T-cell (primary cell): ENCODE results near the gene FSTL4. TPM values are rescaled to one million over a fixed set of nuclear protein-coding genes. Genes with fewer than 3 reads are reported as not detected.

Experiments
- ATAC-seq, 4 experiments: fragments of 200-7000 bp in 3 of 4; fragments of 150-1000 bp in 1 of 4; cut with Tn5 transposase; replicated peaks in 1 of 4; 1 replicate in 3 of 4; 2 replicates in 1 of 4; pipeline ENCODE4 v1.10.0; 2021; ENCODE audit warnings: moderate library complexity in 3 of 4, mild to moderate bottlenecking in 2 of 4, moderate number of reproducible peaks in 1 of 4
- CTCF ChIA-PET, 2 donors: fragments of 300-600 bp; sonication (Branson Sonifier 250); formaldehyde crosslinking; loops; one replicate each; lab custom pipeline; 2022; ENCODE audit warnings: antibody characterized with exemption in 2 of 2; lab: Charles Lee
- POLR2A ChIA-PET, 2 donors: fragments of 300-600 bp; sonication (Branson Sonifier 250); formaldehyde crosslinking; loops; one replicate each; lab custom pipeline; 2022; ENCODE audit warnings: antibody characterized with exemption in 2 of 2; lab: Charles Lee
- DNase-seq, 35 experiments: peaks; one replicate each; pipeline versions ENCODE4 v3.0.0 to v3.0.0-alpha.2; 2013 to 2023
- H3K27ac ChIP-seq: one replicate; pipeline ENCODE4 v1.5.1; 2013; ENCODE audit warnings: low read length
- H3K27me3 ChIP-seq, 2 experiments: replicated peaks in 1 of 2; 1 replicate in 1 of 2; 2 replicates in 1 of 2; pipeline versions ENCODE4 v1.6.1 to v1.7.0; 2013; ENCODE audit warnings: low read length in 1 of 2, mixed read lengths in 1 of 2; ENCODE audit not compliant: control insufficient read depth in 2 of 2, insufficient read depth in 2 of 2; ENCODE audit errors: extremely low read depth in 1 of 2
- H3K36me3 ChIP-seq, 2 donors: 1 replicate in 1 of 2; 2 replicates in 1 of 2; pipeline versions ENCODE4 v1.6.1 to v1.7.0; 2013; ENCODE audit warnings: low read length in 1 of 2; ENCODE audit not compliant: control insufficient read depth in 2 of 2, insufficient read depth in 1 of 2; ENCODE audit errors: extremely low read depth in 1 of 2
- H3K4me1 ChIP-seq, 2 experiments: 1 replicate in 1 of 2; 2 replicates in 1 of 2; pipeline versions ENCODE4 v1.6.1 to v1.7.0; 2013; ENCODE audit warnings: low read length in 2 of 2, mixed read lengths in 1 of 2; ENCODE audit not compliant: insufficient read depth in 2 of 2, control insufficient read depth in 1 of 2; ENCODE audit errors: extremely low read depth in 1 of 2
- H3K4me3 ChIP-seq, 2 donors: 1 replicate in 1 of 2; 2 replicates in 1 of 2; pipeline versions ENCODE4 v1.5.1 to v1.7.0; 2013; ENCODE audit warnings: mild to moderate bottlenecking in 2 of 2, low read length in 1 of 2, moderate library complexity in 1 of 2; ENCODE audit not compliant: control insufficient read depth in 1 of 2; ENCODE audit errors: extremely low read depth in 1 of 2
- H3K9me3 ChIP-seq: 2 replicates; pipeline ENCODE4 v1.7.0; 2013
- H3K27ac Mint-ChIP-seq, 2 donors: one replicate each; pipeline ENCODE4 v1.8.0; 2020 to 2021; ENCODE audit warnings: mild to moderate bottlenecking in 2 of 2, mixed read lengths in 2 of 2
- H3K27me3 Mint-ChIP-seq, 2 donors: one replicate each; pipeline ENCODE4 v1.8.0; 2021 to 2022; ENCODE audit warnings: mixed read lengths in 2 of 2
- H3K36me3 Mint-ChIP-seq: one replicate; pipeline ENCODE4 v1.8.0; 2021; ENCODE audit warnings: mixed read lengths
- H3K4me1 Mint-ChIP-seq, 3 donors: one replicate each; pipeline ENCODE4 v1.8.0; 2020 to 2022; ENCODE audit warnings: mixed read lengths in 3 of 3, mild to moderate bottlenecking in 1 of 3
- H3K4me3 Mint-ChIP-seq, 3 donors: one replicate each; pipeline ENCODE4 v1.8.0; 2020 to 2022; ENCODE audit warnings: mild to moderate bottlenecking in 3 of 3, mixed read lengths in 3 of 3, moderate library complexity in 3 of 3
- H3K9me3 Mint-ChIP-seq, 3 donors: one replicate each; pipeline ENCODE4 v1.8.0; 2020 to 2022; ENCODE audit warnings: mixed read lengths in 3 of 3
- WGBS: methylation state at CpG from one replicate; pipeline ENCODE4 v1.1.5; 2013; ENCODE audit warnings: missing lambda C conversion rate; ENCODE audit not compliant: insufficient coverage; 5-methylcytosine and 5-hydroxymethylcytosine counted together
- total RNA-seq, 35 experiments: library from RNA in 6 of 35; stranded (reverse) in 6 of 35; fragments of 120-200 nt in 1 of 35; gene quantifications; one replicate each; pipeline versions ENCODE4 v1.2.1 to v1.2.4 and lab custom pipeline; 2013 to 2026

The FSTL4 gene
- total RNA-seq, 5 donors from 2014 or later (not counting 1 experiment from before 2014, with no cell fraction given), result 1.6 TPM; not detected in 3

DNA sequence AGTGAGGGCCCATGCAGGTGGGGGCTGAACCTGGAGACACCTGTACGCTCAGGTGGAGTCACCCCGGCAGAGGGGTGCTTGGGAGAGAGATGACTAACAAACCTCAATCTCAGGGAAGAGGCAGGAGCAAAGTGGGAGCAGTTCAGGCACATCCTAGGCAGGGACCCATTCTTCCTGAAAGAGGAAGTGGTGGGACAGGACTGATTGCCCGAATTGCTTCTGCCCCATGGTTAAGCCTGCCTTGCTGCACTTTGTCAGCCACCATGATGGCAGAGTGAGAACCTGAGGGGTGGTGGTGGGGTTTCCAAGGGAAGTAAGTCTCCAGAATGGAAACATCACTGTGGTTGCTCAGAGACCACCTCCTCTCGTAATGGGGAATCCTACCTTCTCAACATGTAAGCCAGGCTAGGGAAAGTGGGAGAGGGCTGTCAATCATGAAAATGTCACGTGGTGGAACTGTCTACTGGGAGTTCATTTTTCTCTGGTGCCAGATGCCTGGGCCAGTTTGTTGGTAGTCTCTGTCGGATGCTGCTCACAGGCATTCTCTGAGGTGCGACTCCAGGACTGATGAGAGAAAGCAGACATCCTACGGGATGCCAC lies 410.2 kb downstream of the FSTL4 start:
- H3K4me1 ChIP-seq, result no peaks in the 10 kb centered on the region
- DNase-seq (no peak), ATAC-seq (no peak)
- no peaks in the 10 kb centered on the region for H3K36me3 ChIP-seq
- no peaks in the 10 kb centered on the region for H3K9me3 ChIP-seq
- CTCF ChIA-PET, result no interaction called here
- POLR2A ChIA-PET, result no interaction called here
- no peaks in the 10 kb centered on the region for H3K4me1 Mint-ChIP-seq
- H3K27me3 ChIP-seq, result peaks cover 0 to 12% of the 10 kb centered on the region in 2 experiments
- 92% methylated on average over 6 of the region's 8 CpGs for WGBS
- no peaks in the 10 kb centered on the region for H3K36me3 Mint-ChIP-seq
- no peaks in the 10 kb centered on the region for H3K9me3 Mint-ChIP-seq
- no peak overlapping the region for H3K4me3 Mint-ChIP-seq
- no peak overlapping the region for H3K27ac ChIP-seq
- no peak overlapping the region for H3K27ac Mint-ChIP-seq
- no peak overlapping the region for H3K4me3 ChIP-seq
- H3K27me3 Mint-ChIP-seq, result peaks cover 2 to 4% of the 10 kb centered on the region in 2 donors

DNA sequence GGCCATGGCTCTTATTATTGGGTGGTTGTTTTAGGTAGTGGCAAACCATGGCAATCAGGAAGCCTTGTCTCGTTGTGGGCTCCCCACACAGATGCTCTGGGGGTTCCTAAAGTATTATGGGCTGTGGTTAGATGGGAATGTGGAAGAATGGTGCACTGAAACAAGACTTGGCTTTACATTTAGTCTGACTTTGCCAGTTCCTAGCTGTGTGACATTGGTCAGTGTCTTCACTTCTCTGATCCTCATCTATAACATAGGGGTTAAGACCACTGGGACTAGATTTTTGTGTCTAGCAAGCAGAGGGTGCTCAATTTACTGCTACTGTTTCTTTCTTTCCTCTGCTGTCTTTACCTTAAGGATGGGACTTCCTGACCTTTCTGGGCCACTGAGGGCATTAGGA lies 411.0 kb downstream of the FSTL4 start:
- no peaks in the 10 kb centered on the region for H3K9me3 Mint-ChIP-seq
- peaks cover 2 to 4% of the 10 kb centered on the region in 2 donors for H3K27me3 Mint-ChIP-seq
- POLR2A ChIA-PET, result no interaction called here
- no peak for DNase-seq
- no peaks in the 10 kb centered on the region for H3K4me1 Mint-ChIP-seq
- 67% methylated on average over 1 of the region's 1 CpG for WGBS
- H3K36me3 ChIP-seq, result no peaks in the 10 kb centered on the region
- no peak overlapping the region for H3K27ac Mint-ChIP-seq
- H3K4me3 ChIP-seq, result no peak overlapping the region
- peaks cover 0 to 14% of the 10 kb centered on the region in 2 experiments for H3K27me3 ChIP-seq
- H3K27ac ChIP-seq, result no peak overlapping the region
- no peaks in the 10 kb centered on the region for H3K9me3 ChIP-seq
- H3K4me1 ChIP-seq, result no peaks in the 10 kb centered on the region
- ATAC-seq, result no peak
- CTCF ChIA-PET, result no interaction called here
- H3K36me3 Mint-ChIP-seq, result no peaks in the 10 kb centered on the region
- H3K4me3 Mint-ChIP-seq, result no peak overlapping the region

DNA sequence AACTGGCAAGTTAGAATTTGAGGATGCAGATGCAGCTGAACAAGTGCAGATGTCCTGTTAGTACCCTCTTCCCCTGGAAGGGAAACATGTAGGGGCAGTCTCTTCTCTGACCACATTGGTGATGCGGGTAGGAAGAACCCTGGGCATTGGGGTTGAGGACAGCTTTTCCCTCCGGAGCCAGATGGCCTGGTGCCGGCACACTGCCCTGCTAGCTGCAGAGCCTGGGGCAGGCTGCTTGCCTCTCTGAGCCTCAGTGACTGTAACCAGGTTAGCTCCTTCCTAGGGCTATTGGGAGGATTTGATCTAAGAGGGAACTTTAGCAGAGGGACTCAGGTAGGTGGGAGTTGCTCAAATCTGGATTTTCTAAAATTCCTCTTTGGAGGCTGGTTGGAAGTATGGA lies 412.1 kb downstream of the FSTL4 start:
- no peaks in the 10 kb centered on the region for H3K36me3 Mint-ChIP-seq
- CTCF ChIA-PET, result no interaction called here
- no peaks in the 10 kb centered on the region for H3K9me3 Mint-ChIP-seq
- DNase-seq (no peak), ATAC-seq (no peak)
- peaks cover 0 to 14% of the 10 kb centered on the region in 2 experiments for H3K27me3 ChIP-seq
- H3K4me1 ChIP-seq, result no peaks in the 10 kb centered on the region
- no peaks in the 10 kb centered on the region for H3K4me1 Mint-ChIP-seq
- H3K36me3 ChIP-seq, result no peaks in the 10 kb centered on the region
- no peak overlapping the region for H3K4me3 ChIP-seq
- POLR2A ChIA-PET, result no interaction called here
- peaks cover 4% of the 10 kb centered on the region in 2 donors for H3K27me3 Mint-ChIP-seq
- no peak overlapping the region for H3K27ac Mint-ChIP-seq
- WGBS, result 83% methylated on average over 3 of the region's 3 CpGs
- H3K4me3 Mint-ChIP-seq, result no peak overlapping the region
- no peaks in the 10 kb centered on the region for H3K9me3 ChIP-seq
- no peak overlapping the region for H3K27ac ChIP-seq

DNA sequence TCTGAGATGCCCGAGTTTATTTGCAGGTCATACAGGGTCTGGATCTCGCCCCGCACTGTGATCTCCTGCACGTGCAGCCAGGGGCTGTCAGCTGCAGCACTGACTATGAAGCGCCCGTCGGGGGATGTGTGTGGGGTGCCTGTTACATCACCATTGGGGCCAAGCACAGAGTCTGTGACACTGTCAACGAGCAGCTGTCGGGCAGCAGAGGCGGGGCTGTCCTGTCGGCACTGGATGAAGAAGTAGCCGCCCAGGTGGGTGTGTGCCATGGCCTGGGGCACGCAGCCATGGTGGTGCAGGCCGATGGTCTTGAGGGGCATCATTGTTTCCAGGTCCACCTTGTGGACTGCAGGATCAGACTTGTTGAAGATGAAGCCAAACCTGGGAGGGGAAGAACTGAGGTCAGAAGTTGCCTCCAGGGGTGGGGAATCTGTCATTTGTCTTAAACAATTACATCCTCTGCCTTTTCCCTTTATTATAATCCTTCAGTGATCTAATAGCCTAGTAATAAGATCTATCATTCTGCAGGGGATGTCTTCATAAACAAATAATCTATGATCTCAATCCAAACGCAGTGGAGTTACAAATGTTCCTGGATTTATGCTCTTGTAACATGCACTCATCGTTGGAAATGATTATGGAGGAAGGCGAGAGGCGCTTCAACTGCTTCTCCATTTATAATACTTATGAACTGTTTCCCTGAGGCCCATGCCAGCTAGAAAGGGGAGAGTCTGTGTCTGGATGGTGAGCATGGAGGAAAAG lies 412.7 kb downstream of the FSTL4 start:
- Histone ChIP-seq H3K27ac (no peak overlapping the region), H3K9me3 (no peaks in the 10 kb centered on the region), H3K4me3 (no peak overlapping the region), H3K4me1 (no peaks in the 10 kb centered on the region), H3K36me3 (no peaks in the 10 kb centered on the region), H3K27me3 (peaks cover 0 to 17% of the 10 kb centered on the region in 2 experiments)
- no peak overlapping the region for H3K27ac Mint-ChIP-seq
- H3K4me1 Mint-ChIP-seq, result no peaks in the 10 kb centered on the region
- ChIA-PET CTCF (no interaction called here), POLR2A (no interaction called here)
- DNase-seq (no peak), ATAC-seq (no peak)
- peaks cover 4 to 6% of the 10 kb centered on the region in 2 donors for H3K27me3 Mint-ChIP-seq
- no peak overlapping the region for H3K4me3 Mint-ChIP-seq
- no peaks in the 10 kb centered on the region for H3K9me3 Mint-ChIP-seq
- no peaks in the 10 kb centered on the region for H3K36me3 Mint-ChIP-seq
- WGBS, result 81% methylated on average over 11 of the region's 18 CpGs

DNA sequence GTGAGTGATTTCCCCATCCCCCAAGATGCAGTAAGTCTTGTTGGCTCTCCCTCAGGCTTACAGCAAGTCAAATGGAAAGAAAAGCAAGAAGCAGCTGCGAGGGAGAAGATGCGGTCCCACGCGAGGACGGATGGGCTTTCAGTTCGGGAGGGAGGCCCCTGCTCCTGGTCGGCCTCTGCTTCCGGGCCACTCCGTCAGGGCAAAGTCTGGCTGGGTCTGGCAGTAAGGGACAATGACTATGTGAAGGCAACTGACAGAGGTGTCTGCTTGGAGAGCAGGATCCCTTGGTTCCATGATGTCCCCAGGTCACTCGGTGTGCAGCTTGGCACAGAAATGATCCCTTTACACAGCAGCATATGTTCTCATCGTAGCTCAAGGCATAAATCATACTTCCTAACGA lies 413.8 kb downstream of the FSTL4 start:
- no peak for DNase-seq
- Mint-ChIP-seq H3K27me3 (peaks cover 4 to 6% of the 10 kb centered on the region in 2 donors), H3K4me1 (no peaks in the 10 kb centered on the region), H3K9me3 (no peaks in the 10 kb centered on the region), H3K36me3 (no peaks in the 10 kb centered on the region), H3K27ac (no peak overlapping the region), H3K4me3 (no peak overlapping the region)
- peaks cover 0 to 17% of the 10 kb centered on the region in 2 experiments for H3K27me3 ChIP-seq
- no peak overlapping the region for H3K27ac ChIP-seq
- no peak overlapping the region for H3K4me3 ChIP-seq
- H3K9me3 ChIP-seq, result no peaks in the 10 kb centered on the region
- CTCF ChIA-PET, result no interaction called here
- 89% methylated on average over 10 of the region's 12 CpGs for WGBS
- ATAC-seq, result no peak
- H3K4me1 ChIP-seq, result no peaks in the 10 kb centered on the region
- no peaks in the 10 kb centered on the region for H3K36me3 ChIP-seq
- POLR2A ChIA-PET, result no interaction called here

DNA sequence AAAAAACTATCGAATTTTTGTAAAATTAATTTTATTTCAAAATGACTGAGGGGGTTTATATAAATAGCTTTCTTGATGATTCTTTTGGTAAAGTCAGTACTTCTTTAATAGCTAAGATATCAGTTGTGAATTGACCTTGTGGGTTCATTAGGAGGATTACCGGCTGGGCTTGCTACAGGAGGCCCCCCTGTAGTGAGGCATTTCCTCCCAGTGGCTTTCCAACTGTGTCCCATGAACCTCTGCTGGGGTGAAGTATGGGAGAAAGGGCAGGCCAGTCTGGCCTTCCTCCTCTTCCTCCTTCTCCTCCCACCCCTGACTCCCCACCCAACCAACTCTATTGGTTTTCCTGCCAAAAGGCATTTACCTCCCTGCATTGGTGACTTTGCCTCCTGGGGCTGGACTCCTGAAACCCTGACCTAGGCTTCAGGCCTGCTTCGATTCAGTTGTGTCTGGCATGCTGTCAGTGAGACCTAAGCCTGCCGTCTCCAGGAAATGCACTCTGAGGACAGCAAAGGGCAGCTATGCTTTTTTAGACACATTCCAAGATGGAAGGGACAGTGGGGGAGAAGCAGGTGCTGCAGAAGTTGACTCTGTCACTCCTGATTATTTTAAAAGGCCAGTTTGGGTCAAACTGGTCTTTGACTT lies 415.8 kb downstream of the FSTL4 start:
- ATAC-seq (no peak), DNase-seq (no peak)
- no peak overlapping the region for H3K27ac Mint-ChIP-seq
- no peaks in the 10 kb centered on the region for H3K9me3 ChIP-seq
- ChIA-PET CTCF (no interaction called here), POLR2A (no interaction called here)
- no peaks in the 10 kb centered on the region for H3K9me3 Mint-ChIP-seq
- H3K4me1 Mint-ChIP-seq, result peaks cover 0 to under 1% (median 0%) of the 10 kb centered on the region in 3 donors
- no peaks in the 10 kb centered on the region for H3K4me1 ChIP-seq
- H3K36me3 ChIP-seq, result no peaks in the 10 kb centered on the region
- H3K36me3 Mint-ChIP-seq, result no peaks in the 10 kb centered on the region
- H3K27me3 ChIP-seq, result peaks cover 0 to 6% of the 10 kb centered on the region in 2 experiments
- no peak overlapping the region for H3K27ac ChIP-seq
- H3K4me3 ChIP-seq, result no peak overlapping the region
- WGBS, result 69% methylated on average over 2 of the region's 4 CpGs
- H3K27me3 Mint-ChIP-seq, result peaks cover under 1 to 4% of the 10 kb centered on the region in 2 donors
- H3K4me3 Mint-ChIP-seq, result no peak overlapping the region
